ENCODE measurements around the gene NID1.

DNA sequence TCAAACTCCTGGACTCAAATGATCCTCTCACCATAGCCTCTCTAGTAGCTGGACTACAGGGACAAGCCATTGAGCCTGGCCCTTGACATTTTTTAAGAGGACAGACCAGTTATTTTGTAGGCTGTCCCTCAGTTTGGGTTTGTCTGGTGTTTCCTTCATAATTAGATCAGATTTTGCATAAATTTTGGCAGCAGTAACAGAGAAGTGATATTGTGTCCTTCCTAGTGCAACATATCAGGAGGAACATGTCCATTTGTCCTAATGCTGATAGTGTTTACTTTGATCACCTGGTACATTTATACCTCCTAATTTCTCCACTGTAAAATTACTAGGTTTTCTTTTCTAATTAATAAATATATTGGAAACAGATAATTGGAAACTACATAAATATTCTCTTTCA, 5.9 kb upstream of the NID1 start:
- TF ChIP-seq, protein P1, sequence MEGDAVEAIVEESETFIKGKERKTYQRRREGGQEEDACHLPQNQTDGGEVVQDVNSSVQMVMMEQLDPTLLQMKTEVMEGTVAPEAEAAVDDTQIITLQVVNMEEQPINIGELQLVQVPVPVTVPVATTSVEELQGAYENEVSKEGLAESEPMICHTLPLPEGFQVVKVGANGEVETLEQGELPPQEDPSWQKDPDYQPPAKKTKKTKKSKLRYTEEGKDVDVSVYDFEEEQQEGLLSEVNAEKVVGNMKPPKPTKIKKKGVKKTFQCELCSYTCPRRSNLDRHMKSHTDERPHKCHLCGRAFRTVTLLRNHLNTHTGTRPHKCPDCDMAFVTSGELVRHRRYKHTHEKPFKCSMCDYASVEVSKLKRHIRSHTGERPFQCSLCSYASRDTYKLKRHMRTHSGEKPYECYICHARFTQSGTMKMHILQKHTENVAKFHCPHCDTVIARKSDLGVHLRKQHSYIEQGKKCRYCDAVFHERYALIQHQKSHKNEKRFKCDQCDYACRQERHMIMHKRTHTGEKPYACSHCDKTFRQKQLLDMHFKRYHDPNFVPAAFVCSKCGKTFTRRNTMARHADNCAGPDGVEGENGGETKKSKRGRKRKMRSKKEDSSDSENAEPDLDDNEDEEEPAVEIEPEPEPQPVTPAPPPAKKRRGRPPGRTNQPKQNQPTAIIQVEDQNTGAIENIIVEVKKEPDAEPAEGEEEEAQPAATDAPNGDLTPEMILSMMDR (conservative IDR thresholded peaks at IDR 0.05; ENCODE audit: low read depth, low read length): no peak
- TF ChIP-seq EZH2 (IDR thresholded peaks at IDR 0.05; ENCODE audit: low read length, unreplicated experiment): no peak
- TF ChIP-seq EZH2phosphoT487 (IDR thresholded peaks at IDR 0.05; ENCODE audit: borderline replicate concordance, low read length): no peak
